Hypothalamus (tissue), 51 donors: Measurements from ENCODE around the gene RAD51AP2.
"Not testable (repeated sequence)": the region's sequence is repeated elsewhere in the genome, so short reads cannot be mapped to it uniquely, and the experiment has no call there.

Experiments used
- DNase-seq, 51 donors: peaks; one replicate each; lab custom pipeline; 2025; lab: John Stamatoyannopoulos, UW

The RAD51AP2 gene

DNA sequence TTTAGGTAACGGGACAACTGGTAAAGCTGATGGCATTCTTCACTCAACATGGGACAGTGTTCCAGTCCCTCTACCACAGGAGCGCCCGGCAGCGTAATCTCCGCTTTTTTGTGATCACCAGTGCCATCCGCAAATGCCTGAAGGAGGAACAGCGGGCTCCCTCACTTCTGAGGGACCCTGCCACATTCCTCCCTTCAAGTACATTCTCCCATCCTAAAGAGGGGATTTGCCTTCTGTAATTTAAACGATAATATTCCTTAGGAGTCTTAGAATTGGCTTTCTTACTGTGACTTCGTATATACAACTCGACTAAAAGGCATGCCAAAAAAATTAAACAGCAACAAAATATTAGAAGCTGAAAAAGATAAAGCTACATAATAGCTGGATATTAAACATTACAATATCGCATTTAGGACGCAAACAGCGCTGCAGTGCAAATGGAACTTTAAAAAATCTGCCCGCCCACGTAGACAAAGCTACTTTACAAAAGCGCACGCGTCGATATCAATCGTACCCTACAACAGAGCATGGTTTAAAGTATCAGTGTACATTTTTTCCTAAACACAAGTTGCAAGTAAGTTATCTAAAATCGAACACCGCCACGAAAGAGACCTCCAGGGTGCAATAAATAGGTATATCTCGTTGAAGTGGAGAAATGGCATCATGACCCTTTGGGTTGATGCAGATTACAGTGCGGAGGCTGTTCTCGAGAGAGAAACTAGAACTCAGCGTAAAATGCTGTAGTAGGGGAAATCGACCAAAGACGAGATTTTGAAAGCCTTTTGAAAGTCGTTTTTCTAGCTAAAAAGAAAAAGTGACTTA is 20.0 kb upstream of the RAD51AP2 start:
- peak in 1 of 51 donors; percentile 46 for DNase-seq

DNA sequence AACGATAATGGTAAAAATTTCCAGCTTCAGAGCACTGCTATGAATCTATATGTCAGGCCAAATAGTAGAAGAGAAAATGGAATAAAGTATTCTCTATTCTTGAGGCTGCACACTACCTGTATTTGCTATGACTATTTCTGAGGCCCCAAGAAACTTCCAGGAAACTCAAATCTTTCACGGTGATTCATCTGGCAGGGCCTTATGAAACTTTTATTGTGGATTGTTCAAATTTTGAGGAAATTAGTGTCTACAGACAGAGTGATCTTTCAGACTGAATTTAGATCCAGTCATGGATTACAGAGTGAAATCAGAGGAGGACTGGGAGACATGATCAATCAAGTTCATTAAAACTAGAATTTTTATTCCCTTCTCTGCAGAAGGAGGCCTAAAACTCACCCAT is 18.2 kb upstream of the RAD51AP2 start:
- DNase-seq = no peak

DNA sequence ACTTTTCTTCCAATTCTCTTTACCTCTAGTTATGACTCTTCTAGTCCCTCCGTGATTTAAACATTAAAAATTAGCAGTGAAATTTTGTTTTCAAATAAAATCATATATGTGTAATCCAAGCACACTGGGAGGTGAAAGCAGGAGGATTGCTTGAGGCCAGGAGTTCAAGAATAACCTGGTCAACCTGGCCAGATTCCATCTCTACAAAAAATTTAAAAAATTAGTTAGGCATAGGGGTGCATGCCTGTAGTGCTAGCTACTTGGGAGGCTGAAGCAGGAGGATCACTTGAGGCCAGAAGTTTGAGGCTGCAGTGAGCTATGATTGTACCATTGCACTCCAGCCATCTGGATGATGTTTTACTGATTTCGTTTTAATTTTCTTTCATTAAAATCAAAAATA is 15.3 kb upstream of the RAD51AP2 start:
- DNase-seq = no peak

DNA sequence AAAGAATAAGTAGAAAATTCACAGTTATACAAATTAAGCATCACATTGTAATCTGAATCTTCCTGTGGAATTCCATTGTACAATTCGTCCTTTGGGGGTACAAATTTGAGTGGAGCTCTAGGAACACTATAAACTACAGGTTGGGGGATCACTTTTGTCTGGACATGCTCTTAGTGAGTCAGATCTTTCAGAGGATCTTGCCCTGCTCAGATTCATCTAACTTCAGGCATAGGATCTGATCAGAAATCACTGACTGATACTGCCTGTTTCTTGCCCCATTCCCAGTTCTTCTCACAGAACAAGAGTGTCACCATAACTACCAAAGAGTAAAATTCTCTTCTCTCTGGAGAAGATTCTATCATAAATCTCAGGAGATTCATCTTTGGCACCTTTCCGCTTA is 11.5 kb upstream of the RAD51AP2 start:
- DNase-seq = no peak

DNA sequence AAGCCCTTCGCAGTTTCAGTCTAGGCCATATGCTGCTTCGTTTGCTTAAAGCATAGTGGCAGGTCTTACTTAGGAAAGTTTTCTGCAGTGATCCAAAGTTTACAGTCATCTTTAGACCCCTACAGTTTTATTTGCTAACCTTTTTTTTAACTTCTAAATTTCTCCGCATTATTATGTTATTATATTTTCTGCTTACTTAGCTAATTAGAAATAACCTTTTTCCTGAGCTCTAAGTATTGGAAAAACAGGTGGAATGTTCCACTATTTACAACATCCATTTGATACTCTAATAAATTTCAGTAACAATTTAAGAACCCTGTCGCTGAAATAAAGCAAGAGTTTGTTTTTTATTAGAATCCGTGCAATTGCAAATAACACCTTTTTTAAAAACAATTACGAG is 4.1 kb upstream of the RAD51AP2 start:
- no peak for DNase-seq

DNA sequence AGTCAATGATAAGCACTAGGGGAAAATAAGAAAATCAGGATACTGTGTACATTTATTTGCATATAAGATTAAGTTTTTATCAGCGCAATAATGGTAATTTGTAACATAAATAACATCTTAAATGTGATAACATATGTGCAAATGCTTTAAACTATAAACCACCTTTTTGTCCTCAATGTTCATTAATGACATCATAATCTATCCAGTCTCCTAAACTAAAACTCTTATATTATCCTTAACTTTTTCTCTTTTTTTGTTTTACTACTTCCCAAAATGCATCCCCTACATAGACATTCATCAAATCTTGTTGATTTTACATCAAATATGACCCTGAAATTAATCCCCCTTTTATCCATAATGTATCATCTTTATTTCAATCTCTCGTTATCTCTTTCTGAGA is 3.4 kb upstream of the RAD51AP2 start:
- no peak for DNase-seq

DNA sequence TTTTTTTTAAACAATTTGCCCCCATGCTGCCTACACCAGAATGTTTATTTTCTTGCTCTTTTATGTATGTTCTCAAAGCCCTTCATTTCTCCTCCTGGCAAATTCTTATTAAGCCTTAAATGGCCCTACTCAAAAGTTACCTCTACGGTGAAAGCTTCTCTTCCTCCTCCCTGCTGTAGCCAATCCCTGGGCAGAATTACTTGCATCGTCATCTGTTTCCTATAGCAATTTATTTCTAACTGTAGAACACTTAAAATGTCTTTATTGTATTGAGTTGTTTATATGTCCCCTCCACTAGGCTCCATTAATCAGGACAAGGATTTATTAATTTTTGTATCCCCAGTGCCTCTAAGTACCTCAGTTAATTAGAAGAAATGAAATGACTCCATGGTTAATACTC is 2.5 kb upstream of the RAD51AP2 start:
- DNase-seq = no peak

DNA sequence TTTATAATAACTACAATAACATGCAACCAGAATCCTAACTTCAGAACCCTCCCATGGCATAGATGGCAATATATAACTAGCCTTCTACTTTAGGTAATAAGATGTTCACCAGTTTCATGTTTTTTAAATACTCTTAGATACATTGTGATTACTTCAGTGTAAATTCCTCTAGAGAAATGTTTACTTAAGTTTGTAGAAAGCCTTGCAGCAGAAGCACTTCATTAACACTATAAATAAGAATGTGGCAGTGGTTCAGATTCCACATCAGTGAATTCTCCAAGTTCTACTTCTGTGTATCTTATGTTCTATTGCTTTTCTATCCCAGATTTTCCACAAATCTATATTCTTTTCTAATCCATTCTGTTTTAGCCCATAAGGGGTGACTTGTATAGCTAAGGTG is 1.2 kb upstream of the RAD51AP2 start:
- DNase-seq = no peak

DNA sequence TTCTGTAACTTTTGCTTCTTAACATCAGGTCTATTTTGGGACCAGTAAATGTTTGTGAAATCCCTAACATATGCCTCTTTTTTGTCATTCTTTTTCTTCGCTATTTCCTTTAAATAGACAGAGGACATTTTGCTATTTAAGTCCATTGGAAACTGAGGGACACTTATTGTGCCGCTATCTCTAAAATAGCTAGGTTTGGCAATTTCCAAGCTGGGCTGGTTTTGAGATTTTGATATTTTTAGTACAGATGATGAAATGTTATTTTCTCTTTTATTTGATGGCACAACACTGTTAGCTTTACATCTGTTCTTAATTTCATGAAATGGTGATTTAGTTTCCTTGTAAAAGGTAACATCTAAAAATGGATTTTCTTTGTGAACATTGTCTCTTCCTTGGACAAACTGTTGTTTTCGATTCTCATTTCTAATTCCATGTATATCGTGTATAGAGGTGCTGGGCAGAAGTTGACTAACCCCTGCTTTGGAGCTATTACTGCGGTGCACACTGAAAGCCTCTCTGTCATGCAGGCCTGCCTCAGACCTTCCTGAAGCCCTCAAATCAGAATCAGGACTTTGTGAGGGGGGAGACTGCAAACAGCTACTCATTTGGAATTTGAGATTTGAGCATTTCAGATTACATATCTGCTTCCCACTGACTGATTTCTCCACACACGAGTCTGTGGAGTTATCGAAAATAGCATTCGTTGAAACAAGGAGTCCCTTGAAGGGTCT is 594 bp downstream of the RAD51AP2 start:
- DNase-seq = no peak

DNA sequence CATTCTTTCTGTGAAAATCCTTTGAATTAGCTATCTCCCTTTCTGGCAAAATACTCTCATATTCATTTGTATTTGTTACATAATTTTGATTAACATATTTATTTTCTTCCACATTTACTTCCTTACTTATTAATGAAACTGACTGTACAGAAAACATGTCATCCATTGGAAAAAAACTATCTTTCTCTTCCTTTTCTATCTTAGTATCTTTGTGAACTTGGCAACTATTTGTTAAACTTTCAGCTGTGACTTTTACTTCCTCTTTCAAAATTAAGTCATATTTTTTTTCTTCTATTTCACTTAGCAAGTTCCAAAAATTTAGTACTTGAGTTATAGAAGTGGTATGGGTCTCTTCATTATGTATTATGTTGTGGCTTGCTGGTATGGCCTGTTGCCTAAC is 2.6 kb downstream of the RAD51AP2 start:
- DNase-seq = no peak

DNA sequence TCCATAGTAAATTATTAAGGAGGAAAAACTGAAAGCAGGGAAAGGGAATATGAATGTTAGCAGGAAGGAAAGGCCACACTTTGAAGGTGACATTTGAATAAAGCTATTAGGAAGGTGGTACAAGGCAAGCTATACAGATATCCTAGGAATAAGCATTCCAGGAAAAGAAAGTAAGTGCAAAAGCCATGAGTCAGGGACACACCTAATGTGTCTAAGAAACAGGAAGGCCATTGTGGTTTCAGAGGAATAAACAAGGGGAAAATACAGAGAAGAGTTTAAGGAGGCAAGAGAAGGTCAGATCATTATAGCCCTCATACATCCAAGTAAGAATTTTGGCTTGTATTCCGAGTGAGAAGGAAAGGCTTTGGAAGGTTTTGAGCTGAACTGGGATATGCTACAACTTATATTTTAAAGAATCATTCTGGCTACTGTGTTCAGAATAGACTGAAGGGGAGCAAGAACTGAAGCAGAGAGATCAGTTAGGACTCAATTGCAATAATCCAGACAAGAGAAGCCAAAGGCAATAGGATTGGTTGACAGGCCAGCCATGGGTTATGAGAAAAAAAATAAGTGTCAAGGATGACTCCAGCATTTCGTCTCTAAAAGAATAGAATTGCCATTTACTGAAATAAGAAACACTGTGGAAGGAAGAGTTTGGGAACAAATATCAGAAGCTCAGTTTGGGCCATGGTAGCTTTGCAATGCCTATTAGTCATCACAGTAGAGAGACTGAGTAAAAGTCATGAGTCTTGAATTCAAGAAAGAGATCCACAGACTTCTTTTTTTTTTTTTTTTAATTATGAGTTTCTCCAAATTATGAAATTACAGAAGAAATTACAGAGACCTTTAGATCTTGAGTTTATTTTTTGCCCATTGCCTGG is 11.3 kb downstream of the RAD51AP2 start:
- DNase-seq = no peak

DNA sequence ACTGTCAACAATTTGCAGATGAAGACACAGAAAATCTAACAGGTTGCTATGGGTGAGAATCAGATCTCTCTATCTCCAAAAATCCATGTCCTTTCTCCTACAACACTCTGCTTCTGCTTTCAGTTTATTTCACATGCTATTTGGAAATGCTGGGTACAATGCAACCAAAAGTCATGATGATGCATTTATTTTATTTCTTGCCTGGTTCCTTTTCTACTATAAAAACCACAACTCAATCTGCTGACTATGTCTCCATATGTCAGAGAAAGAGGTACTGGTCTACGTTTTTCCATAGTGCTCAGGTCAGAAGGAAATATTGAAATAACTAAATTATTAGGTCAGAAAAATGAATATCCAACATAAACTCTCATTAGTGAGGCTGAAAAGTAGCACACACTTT is 20.5 kb downstream of the RAD51AP2 start:
- no peak for DNase-seq

DNA sequence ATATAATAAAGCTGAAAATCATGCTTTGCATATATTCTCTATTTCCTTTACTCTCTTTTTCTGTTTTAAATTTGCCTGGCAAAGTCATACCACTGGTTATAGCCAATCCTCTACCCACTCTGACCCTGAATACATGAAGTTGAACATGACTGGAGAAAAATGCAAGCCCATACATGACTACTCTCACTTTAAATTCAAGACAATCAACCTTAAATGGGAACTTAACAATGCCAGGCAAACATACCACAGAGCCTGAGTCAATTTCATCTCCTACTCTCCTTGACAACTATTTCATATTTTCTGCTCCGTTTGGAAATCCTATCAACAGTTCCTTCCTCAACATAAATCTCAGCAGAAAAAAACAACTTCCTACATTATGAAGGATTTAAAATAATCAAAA is 22.6 kb downstream of the RAD51AP2 start:
- no peak for DNase-seq

DNA sequence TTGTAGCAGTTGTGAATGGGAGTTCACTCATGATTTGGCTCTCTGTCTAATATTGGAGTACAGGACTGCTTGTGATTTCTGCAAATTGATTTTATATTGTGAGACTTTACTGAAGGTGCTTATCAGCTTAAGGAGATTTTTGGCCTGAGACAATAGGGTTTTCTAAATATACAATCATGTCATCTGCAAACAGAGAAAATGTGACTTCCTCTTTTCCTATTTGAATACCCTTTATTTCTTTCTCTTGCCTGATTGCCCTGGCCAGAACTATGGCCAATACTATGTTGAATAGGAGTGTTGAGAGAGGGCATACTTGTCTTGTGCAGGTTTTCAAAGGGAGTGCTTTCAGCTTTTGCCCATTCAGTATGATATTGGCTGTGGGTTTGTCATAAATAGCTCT is 28.1 kb downstream of the RAD51AP2 start:
- DNase-seq = not testable (repeated sequence)

DNA sequence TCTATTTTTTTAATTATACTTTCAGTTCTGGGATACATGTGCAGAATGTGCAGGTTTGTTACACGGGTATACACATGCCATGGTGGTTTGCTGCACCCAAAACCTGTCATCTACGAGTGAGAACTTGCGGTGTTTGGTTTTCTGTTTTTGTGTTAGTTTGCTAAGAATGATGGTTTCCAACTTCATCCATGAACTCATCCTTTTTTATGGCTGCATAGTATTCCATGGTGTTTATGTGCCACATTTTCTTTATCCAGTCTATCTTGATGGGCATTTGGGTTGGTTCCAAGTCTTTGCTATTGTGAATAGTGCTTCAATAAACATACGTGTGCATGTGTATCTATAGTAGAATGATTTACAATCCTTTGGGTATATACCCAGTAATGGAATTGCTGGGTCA is 29.6 kb downstream of the RAD51AP2 start:
- DNase-seq = not testable (repeated sequence)

DNA sequence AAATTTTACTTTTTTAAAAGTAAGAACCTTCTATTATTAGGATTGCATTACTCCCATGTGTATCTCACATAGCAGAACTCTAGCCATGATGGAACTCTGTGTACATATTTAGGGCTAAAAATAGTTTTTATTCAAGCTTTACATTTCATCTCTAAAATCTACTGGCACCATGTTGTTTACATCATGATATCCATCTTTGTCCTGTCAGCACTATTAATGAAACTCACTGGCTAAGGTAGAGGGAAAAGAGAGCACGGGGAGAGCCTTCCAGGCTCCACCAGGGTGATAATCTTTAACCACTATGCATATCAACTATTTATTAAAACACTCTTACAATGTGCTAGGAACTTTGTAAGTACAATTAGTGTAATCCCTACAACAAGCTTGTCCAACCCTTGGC is 34.7 kb downstream of the RAD51AP2 start:
- no peak for DNase-seq

DNA sequence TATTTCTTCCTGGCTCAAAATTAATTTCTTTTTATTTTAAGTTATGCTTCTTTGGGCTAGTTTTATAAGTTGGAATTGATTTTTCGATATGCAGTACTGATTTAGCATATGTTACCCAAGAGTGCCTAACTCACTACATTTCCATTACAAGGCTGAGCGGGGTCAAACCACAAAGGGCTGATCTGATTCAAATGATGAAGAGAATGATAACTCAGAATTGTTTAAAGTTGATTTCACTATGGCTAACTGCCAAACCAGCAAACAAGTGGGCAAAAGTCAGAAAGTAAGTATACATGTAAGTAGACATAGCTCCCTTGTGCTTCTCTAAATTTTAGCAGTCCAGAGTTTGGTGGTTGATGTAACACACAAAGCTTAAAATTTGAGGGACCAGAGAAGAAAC is 35.6 kb downstream of the RAD51AP2 start:
- DNase-seq = no peak

DNA sequence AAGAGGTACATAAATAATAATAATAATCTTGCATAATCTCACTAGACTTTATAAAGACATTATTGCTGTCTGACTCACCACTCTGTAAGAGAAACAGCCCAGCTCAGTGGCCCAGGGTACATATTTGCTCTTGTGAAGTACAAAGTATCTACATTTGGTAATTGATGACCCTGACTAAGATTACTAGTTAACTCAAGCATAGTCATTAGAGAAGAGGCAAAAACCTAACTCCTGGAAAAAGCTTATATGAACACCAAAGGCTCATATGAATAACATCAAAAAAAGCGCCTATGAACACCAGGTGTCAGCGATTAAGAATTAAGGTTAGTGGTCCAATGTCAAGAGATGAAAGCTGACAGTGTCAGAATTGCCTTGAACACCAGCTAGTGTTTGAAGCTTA is 38.4 kb downstream of the RAD51AP2 start:
- DNase-seq = no peak

DNA sequence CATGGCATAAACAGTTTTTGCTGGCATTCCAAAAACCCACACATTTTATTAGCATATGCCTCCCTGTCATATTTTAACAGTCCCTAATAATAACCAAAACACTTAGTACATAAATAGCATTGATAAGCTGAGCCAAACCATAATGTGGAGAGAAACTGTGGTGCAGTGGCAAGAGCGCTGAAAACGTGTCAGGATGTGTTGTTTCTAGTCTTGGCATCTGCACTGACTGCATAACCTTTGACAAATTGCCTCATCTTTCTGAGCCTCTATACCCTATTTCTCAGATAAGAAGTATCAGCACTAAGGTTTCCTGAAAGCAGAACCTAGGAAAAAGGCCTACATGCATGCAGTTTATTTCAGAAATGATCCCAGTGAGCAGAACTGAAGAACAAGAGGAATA is 41.4 kb downstream of the RAD51AP2 start:
- DNase-seq = no peak

DNA sequence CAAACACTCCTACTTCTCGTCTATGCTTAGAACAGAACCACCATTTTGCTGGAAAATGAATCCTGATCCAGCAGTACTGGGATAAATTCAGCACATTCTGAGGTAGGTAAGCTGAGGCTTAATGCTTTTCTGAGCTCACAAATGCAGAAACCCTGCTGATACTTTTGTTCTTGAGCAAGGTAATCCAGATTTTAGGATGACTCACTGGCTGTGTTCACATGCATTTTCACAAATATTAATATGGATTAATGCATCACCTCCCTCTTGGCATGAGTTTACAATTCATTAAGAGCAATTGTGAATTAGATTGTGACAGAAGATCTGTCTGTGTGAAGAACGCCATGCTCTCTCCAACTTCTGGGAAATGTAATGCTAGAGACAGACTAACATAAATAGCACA is 42.2 kb downstream of the RAD51AP2 start:
- DNase-seq = no peak

DNA sequence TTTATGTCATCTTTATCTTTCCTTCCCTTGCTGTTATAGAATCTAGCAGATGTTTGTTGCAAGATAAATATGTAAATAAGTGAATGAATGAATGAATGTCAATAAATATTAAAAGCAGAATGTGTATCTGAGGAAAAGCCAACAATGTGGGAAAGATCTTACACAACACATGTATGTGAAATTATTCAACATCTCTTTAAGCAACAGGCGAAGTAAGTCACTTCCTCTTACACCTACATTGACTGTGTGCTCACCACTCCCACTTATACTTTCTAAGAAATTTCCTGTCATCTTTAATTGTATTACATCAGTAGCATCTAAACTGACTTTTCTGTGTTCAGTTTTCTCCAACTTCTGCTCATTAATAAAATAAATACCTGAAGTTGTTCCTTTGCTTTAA is 43.0 kb downstream of the RAD51AP2 start:
- no peak for DNase-seq
